HG03066 (cell line): ENCODE results near the gene TAMALIN.

Source experiments
- ATAC-seq: cut with Tn5 transposase; IDR thresholded peaks from one replicate; pipeline ENCODE4 v1.9.1; 2021; ENCODE audit warnings: low read depth; ENCODE audit not compliant: unreplicated experiment

Gene TAMALIN

DNA sequence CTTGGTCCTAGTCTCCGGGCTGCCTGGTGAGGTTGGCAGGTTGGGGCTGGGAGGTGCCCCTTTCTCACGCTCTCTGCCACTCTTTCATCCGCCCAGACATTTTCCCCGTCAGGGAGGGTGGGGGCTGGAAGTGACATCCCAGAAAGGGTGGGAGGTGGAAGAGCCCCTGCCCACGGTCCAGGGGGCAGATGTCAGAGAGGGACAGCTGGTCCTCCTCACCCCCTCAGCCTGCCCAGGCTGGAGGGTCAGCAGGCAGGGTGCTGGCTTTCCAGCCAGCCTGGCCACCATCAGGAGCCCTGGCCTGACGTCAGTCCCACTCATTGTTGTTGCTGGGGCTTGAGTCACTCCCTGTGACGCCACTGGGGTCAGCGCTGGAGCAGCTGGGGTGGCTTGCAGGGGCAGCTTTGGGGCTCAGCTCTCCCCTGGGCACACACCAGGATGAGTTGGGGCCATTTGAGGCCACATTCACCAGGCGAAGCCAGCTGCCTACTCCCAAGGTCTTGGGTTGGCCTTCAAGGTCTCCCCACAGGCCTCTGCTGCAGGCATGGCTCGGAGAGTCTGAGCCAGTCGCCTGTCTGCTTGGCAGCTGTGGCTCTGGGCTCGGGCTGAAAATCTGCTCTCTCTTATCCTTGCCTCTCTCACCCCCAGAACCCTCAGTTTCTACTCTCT, 57.4 kb downstream of the TAMALIN start:
- no peak for ATAC-seq
